Tibial nerve (tissue), 3 donors: ENCODE measurements around the gene BCR.

Experiments
- CTCF ChIP-seq, 5 experiments: fragments of 200-600 bp in 3 of 5; fragments of 450-650 bp in 2 of 5; sonication (generic) in 3 of 5; IDR thresholded peaks; one replicate each; pipeline ENCODE4 v1.5.1; 2016 to 2019; ENCODE audit warnings: antibody characterized with exemption in 5 of 5, mild to moderate bottlenecking in 3 of 5, moderate library complexity in 2 of 5
- POLR2A ChIP-seq, 2 donors: fragments of 450-650 bp; IDR thresholded peaks; one replicate each; pipeline ENCODE4 v1.6.1; 2017; ENCODE audit warnings: antibody characterized with exemption in 2 of 2, mild to moderate bottlenecking in 2 of 2, moderate library complexity in 2 of 2

- no peak for TF ChIP-seq CTCF (IDR thresholded peaks at IDR 0.05)
- no peak for TF ChIP-seq POLR2A (IDR thresholded peaks at IDR 0.05)
Measured at GRCh38 chr22:23184764-23185113, 4.4 kb downstream of the BCR start.
